Suppressor macrophage treated with lipopolysaccharide for 1 hour (primary cell): ENCODE results near the gene TMPRSS3.

Experiments
- DNase-seq, 3 donors: peaks; one replicate each; pipeline ENCODE4 v3.0.0-alpha.2; 2020 to 2022

The TMPRSS3 gene

DNA sequence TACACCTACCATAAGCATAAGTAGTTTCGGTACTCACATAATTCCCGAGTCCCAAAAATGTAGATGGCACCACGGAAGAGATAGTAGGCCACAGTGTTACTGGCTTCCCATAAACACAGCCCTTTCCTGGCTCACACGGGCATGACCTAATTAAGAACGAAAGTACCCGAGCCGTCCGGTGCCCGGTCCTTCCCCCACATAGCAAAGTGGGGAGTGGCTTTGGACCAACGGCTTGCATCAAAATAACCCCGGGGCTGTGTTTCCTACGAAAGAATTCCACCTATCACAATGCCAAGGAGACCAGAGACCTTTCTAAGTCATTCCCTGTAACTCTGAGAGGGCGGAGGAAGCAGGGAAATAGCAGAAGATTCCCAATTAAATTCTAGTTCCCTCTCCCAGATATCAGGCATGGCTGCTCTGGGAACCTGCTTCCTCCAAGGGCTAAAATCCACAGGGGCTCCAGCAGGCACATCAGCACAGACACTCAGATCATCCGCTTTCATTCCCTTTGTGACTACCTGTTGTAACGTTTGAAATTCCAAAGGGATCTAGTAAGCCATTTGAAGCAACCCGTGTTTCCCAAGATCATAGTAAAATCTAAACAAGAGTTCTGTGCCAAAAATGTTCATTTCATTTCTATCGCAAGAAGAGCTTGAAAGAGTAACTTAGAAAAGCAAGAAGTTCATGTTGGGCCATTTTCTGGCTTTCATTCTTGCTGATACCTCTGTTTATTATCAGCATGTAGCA, at the start of gene TMPRSS3:
TSS of gene TMPRSS3 (minus strand) at position 148 of the 747 bp plus-strand sequence. CDS start 635 bp downstream, outside the sequence.
- no peak for DNase-seq

GRCh38 chr21:42445311-42445710, 49.5 kb upstream of the TMPRSS3 start:
- DNase-seq, result no peak

GRCh38 chr21:42444745-42445059, 48.9 kb upstream of the TMPRSS3 start:
- no peak for DNase-seq

GRCh38 chr21:42443876-42444744, 48.3 kb upstream of the TMPRSS3 start:
- DNase-seq, result no peak

DNA sequence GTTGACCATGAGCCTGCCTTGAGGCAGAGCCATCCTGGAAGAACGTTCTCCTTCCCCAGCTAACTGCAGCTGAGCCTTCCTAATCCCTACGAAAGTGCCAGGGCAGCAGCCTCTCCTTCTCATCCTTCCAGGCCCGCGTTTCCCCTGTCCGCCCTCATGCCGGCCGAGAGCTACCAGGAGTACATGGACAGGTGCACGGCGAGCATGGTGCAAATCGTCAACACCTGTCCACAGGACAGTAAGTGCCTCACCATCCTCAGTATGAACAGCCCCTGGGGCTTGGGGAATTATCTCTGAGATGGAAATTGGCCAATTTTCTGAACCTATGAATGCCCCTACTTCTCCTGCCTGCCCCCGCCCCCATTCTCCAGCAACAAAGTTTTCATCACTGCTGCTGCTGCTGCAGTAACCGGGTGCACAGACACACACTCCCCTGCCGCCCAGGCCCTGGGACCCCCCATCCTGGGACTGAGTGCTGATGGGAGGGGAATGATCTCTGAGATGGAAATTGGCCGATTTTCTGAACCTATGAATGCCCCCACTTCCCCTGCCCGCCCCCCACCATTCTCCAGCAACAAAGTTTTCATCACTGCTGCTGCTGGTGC, 47.4 kb upstream of the TMPRSS3 start:
- DNase-seq, result no peak

- no peak for DNase-seq
Measured at GRCh38 chr21:42441963-42442362, 46.1 kb upstream of the TMPRSS3 start.

GRCh38 chr21:42440187-42440792, 44.4 kb upstream of the TMPRSS3 start:
- no peak for DNase-seq

GRCh38 chr21:42439284-42440186, 43.7 kb upstream of the TMPRSS3 start:
- no peak for DNase-seq

- no peak for DNase-seq
Measured at GRCh38 chr21:42438316-42439205, 42.7 kb upstream of the TMPRSS3 start.

DNA sequence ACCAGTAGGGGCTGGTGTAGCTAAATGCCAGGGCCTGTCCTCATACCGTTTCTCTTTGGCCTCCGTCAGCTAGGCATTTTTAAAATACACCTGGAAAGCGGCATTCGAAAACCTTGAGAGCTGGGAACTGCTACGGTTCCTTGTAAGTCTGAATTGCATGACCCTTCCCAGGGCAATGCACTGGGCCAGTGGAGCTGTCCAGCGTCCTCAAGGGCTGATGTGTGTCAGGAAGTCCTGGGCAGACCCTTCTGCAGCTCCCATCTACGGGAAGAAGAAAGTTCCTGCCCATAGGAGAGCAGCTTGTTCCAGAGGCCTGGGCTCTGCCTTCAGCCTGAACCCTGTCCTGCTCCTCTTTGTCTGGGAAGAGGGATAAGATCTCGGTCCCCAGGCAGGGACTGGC, 41.9 kb upstream of the TMPRSS3 start:
- DNase-seq, result no peak

GRCh38 chr21:42436914-42437313, 41.1 kb upstream of the TMPRSS3 start:
- DNase-seq, result no peak

GRCh38 chr21:42435833-42436232, 40.0 kb upstream of the TMPRSS3 start:
- DNase-seq, result no peak

GRCh38 chr21:42435401-42435800, 39.5 kb upstream of the TMPRSS3 start:
- DNase-seq, result no peak

GRCh38 chr21:42434884-42435283, 39.0 kb upstream of the TMPRSS3 start:
- DNase-seq, result no peak

- DNase-seq, result peak; percentile 46 to 53 (median 47)
Measured at GRCh38 chr21:42433946-42434551, 38.2 kb upstream of the TMPRSS3 start.

DNA sequence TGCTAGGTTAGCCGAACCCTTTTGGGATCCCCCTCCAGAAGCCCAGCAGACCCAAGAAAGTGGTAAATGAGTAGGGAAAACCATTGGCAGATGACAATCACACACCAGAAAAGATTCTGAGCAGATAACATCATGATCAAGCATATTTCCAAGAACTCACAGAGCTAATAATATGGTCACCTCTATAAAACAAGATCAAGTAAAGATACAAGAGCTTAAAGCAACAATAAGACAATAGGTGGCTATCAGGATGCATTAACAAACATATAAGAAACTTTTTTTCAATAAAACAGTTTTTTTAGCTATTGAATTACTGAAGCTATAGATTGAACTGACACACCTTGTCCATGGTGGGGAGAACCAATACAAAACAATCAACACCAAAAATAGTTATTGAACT, 36.8 kb upstream of the TMPRSS3 start:
- DNase-seq, result no peak

- DNase-seq, result peak in 1 of 3 donors; percentile 26
Measured at GRCh38 chr21:42431196-42431595, 35.3 kb upstream of the TMPRSS3 start.

GRCh38 chr21:42430521-42430920, 34.7 kb upstream of the TMPRSS3 start:
- no peak for DNase-seq

GRCh38 chr21:42429856-42430255, 34.0 kb upstream of the TMPRSS3 start:
- DNase-seq, result peak in 1 of 3 donors; percentile 29

GRCh38 chr21:42429021-42429420, 33.2 kb upstream of the TMPRSS3 start:
- no peak for DNase-seq
